ENCODE results near the gene NTNG2.

GRCh38 chr9:132238992-132239391 is 77.1 kb downstream of the NTNG2 start:
- TF ChIP-seq CTCF (conservative IDR thresholded peaks at IDR 0.05; ENCODE audit: low read length): no peak
- no peak for TF ChIP-seq EZH2phosphoT487 (IDR thresholded peaks at IDR 0.05; ENCODE audit: borderline replicate concordance)

All from Loucy (cell line).